ENCODE measurements around the gene ZNF335. TPM values are rescaled to one million over a fixed set of nuclear protein-coding genes. Genes with fewer than 3 reads are reported as not detected.

Gene ZNF335
- total RNA-seq, 6 experiments from 2014 or later = 6.5 to 9.3 (median 7.8) TPM

GRCh38 chr20:45969712-45970634, 2.0 kb downstream of the ZNF335 start:
- 39% methylated on average over 5 of the region's 6 CpGs for WGBS (ENCODE audit: insufficient coverage, low coverage, low lambda C conversion rate, missing lambda C conversion rate)
- TF ChIP-seq CTCF (IDR thresholded peaks at IDR 0.05) (peak; percentile 43 to 62 (median 58)), POLR2A (IDR thresholded peaks at IDR 0.05) (no peak)
- Histone ChIP-seq H3K4me1 (peaks cover 0 to 15% (median 3%) of the 10 kb centered on the region in 4 donors), H3K4me3 (peak overlapping the region in 2 of 3 donors; percentile 81 to 97), H3K9me3 (no peaks in the 10 kb centered on the region), H3K27me3 (no peaks in the 10 kb centered on the region), H3K36me3 (peaks cover 0 to 45% (median 24%) of the 10 kb centered on the region in 4 donors), H3K27ac (no peak overlapping the region)
- ATAC-seq = no peak
- peak in 2 of 3 donors; percentile 45 to 49 for DNase-seq
- intact Hi-C loops (cut with DNase I) = loop anchor here (10.0 kb wide), 3 partner anchors 85 to 175 kb away; partner anchors contain the start of genes DNTTIP1 (in 1 of the 2), SPATA25 (in 1 of the 2), TNNC2 (in 1 of the 2) and WFDC3 (in 1 of the 2)

GRCh38 chr20:45968801-45969711, 2.9 kb downstream of the ZNF335 start:
- Histone ChIP-seq H3K36me3 (peaks cover 0 to 53% (median 29%) of the 10 kb centered on the region in 4 donors), H3K27me3 (no peaks in the 10 kb centered on the region), H3K9me3 (no peaks in the 10 kb centered on the region), H3K4me1 (peaks cover 0 to 15% (median 3%) of the 10 kb centered on the region in 4 donors), H3K27ac (no peak overlapping the region), H3K4me3 (no peak overlapping the region)
- TF ChIP-seq POLR2A (IDR thresholded peaks at IDR 0.05) = no peak
- no peak for TF ChIP-seq CTCF (IDR thresholded peaks at IDR 0.05)
- DNase-seq (peak in 2 of 3 donors; percentile 42 to 55), ATAC-seq (no peak)
- WGBS (ENCODE audit: insufficient coverage, low coverage, low lambda C conversion rate, missing lambda C conversion rate) = 86% methylated on average over 4 of the region's 14 CpGs
- intact Hi-C loops (cut with DNase I) = loop anchor here (10.0 kb wide), 3 partner anchors 84 to 174 kb away; partner anchors contain the start of genes DNTTIP1 (in 1 of the 2), SPATA25 (in 1 of the 2), TNNC2 (in 1 of the 2) and WFDC3 (in 1 of the 2)

GRCh38 chr20:45968081-45968671, 3.8 kb downstream of the ZNF335 start:
- DNase-seq (peak in 2 of 3 donors; percentile 45 to 46), ATAC-seq (no peak)
- Histone ChIP-seq H3K9me3 (no peaks in the 10 kb centered on the region), H3K27me3 (no peaks in the 10 kb centered on the region), H3K27ac (no peak overlapping the region), H3K4me1 (peaks cover 0 to 15% (median 3%) of the 10 kb centered on the region in 4 donors), H3K36me3 (peaks cover 0 to 62% (median 33%) of the 10 kb centered on the region in 4 donors), H3K4me3 (no peak overlapping the region)
- WGBS (ENCODE audit: insufficient coverage, low coverage, low lambda C conversion rate, missing lambda C conversion rate) = 100% methylated on average over 1 of the region's 10 CpGs
- intact Hi-C loops (cut with DNase I) = loop anchor here (10.0 kb wide), 3 partner anchors 83 to 173 kb away; partner anchors contain the start of genes DNTTIP1 (in 1 of the 2), SPATA25 (in 1 of the 2), TNNC2 (in 1 of the 2) and WFDC3 (in 1 of the 2)
- TF ChIP-seq CTCF (IDR thresholded peaks at IDR 0.05) (no peak), POLR2A (IDR thresholded peaks at IDR 0.05) (no peak)

All from right lobe of liver (tissue), 6 donors.